GM19351 (cell line): ENCODE data around the gene ACSS1.

ENCODE experiments used
- ATAC-seq: cut with Tn5 transposase; IDR thresholded peaks from one replicate; pipeline ENCODE4 v1.9.1; 2021; ENCODE audit warnings: mild to moderate bottlenecking, moderate library complexity; ENCODE audit not compliant: unreplicated experiment

ACSS1 gene

GRCh38 chr20:25061103-25061799 is 3.3 kb upstream of the ACSS1 start:
- no peak for ATAC-seq

DNA sequence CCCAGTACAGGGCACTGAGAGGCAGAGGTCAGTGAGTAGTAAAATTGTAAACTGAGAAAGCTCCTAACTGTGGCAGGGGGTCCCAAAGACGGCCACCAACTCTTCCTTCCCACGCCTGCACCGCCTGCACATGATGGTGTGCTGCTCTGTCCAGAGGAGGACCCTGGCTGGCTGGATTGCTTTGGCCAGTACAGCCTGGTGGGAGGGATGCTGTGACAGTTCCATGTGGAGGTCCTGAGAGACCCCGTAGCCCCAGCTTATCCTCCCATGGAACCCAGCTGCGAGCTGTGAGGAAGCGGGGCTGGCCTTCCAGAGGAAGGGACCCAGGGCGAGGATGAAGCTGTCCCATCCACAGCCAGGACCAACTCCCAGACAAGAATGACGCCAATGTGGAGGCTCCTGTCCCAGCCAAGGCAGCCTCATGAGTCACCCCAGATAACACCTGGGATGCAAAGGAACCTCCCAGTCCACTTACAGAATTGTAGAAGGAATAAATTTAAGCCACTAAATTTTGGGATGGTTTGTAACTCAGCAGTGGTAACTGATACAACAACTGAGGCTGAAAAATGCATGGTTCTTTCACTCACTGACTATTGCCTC is 2.0 kb upstream of the ACSS1 start:
- no peak for ATAC-seq

- no peak for ATAC-seq
Observed at GRCh38 chr20:25058847-25059810, 1.2 kb upstream of the ACSS1 start.

DNA sequence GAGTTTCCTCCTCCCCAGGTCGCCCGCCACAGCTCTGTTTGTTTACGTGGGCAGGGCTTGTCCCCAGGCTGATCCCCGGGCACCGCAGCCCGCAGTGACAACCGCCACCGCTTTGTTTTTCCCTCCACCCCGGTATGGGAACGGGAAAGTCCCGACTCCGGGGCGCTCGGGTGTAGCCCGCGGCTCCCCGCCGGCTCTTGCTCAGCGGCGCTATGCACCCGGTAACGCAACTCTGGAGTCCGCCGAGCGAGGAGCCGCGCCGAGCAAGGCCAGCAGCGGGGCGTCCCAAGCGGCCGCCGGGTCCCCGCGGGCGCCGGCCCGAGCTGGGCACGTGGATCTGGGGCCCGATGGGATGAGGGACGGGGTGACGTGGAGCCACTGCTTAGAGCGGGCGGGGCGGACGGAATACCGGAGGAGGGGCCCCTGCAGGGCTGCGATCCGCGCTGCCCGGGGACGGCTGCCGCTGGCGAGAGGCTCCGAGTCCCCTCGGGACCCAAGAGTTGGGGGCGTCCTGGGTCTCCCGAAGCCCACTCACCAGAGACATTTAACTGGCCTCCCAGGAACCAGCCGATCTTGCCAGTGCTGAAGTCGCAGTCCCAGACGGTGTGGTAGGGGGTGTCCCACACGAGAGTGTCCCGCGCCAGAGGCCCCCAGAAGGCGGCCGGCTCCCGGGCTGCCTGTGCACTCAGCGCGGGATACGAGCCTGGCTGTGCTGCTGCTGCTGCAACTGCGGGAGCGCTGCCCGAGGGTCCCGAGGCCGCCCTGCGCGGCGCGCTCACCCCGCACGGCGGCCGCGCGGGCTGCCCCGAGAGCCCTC is 497 bp downstream of the ACSS1 start:
- ATAC-seq, result peak; percentile 30

- peak; percentile 28 for ATAC-seq
Observed at GRCh38 chr20:25056690-25057233, 1.2 kb downstream of the ACSS1 start.

GRCh38 chr20:25055711-25056495 is 2.0 kb downstream of the ACSS1 start:
- no peak for ATAC-seq

GRCh38 chr20:25054995-25055629 is 2.8 kb downstream of the ACSS1 start:
- no peak for ATAC-seq

- no peak for ATAC-seq
Observed at GRCh38 chr20:25054096-25054820, 3.7 kb downstream of the ACSS1 start.

DNA sequence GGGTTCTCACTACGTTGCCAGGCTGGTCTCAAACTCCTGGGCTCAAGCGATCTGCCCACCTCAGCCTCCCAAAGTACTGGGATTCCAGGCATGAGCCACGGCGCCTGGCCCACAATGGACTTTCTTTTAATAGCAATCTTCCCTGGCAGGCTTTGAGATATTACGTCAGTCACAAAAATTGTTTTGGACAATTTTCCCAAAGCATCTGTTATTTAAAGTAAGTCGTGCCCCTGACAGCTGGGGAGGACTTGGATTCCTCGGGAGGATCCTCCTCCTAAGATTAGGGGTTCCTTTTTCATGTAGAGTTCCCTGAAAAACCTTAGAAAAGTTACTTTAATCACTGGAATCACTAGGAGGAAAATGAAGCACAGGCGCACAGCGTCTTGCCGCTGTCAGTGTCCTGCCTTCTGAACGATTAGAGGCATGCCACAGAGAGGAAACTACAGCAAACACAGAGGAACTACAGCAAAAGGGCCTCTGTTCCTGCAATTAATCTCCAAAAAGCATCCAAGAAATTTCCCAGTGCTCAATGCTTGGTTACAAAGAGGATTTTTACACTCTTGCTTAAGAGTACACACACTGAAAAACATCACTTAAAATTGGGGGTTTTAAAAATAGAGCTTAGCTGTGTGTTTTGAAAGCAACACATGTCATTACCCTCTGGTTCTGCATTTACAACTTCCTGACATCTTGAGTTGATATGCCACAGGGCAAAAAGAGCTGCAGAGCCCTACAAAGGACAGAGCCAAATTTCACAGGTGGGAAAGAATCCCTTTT is 4.5 kb downstream of the ACSS1 start:
- ATAC-seq, result no peak

DNA sequence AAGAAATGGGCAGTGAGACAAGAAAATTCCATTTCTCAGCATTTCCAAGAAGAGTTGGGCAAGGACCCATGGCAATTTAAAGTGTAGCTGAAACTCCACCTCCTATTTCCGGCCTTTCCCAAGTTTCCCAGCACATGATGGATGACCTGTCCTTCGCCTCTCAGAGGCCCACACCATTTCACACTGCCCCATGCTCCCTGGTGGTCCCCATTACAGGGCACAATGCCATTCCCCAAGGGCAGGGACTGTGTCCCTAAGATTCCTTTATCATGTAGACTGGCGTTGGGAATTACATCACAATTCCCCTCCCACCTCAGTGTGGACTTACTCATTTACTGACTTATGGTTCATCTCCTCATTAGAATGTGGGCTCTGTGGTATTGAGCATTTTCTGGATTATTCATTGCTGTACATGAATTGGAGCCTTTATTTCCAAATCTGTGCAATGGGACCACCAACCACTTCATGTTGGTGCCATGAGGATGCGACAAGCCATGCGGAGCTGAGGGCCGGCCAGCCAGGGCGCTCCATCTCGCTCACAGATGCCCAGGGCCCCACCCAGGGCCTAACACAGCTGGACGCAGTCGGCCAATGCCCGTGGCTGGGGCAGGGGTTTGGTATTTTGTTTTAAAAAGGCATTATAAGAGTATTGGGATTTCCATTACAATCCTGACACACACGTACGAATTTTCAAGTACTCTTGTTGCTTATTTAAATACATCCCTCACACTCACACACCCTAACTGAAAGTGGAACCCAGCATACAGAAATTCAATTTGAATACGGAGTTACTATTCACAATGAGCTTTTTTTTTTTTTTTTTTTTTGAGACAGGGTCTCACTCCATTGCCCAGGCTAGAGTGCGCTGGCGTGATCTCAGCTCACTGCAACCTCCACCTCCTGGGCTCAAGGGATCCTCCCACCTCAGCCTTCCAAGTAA is 5.4 kb downstream of the ACSS1 start:
- no peak for ATAC-seq

- ATAC-seq, result no peak
Observed at GRCh38 chr20:25051386-25052155, 6.4 kb downstream of the ACSS1 start.

DNA sequence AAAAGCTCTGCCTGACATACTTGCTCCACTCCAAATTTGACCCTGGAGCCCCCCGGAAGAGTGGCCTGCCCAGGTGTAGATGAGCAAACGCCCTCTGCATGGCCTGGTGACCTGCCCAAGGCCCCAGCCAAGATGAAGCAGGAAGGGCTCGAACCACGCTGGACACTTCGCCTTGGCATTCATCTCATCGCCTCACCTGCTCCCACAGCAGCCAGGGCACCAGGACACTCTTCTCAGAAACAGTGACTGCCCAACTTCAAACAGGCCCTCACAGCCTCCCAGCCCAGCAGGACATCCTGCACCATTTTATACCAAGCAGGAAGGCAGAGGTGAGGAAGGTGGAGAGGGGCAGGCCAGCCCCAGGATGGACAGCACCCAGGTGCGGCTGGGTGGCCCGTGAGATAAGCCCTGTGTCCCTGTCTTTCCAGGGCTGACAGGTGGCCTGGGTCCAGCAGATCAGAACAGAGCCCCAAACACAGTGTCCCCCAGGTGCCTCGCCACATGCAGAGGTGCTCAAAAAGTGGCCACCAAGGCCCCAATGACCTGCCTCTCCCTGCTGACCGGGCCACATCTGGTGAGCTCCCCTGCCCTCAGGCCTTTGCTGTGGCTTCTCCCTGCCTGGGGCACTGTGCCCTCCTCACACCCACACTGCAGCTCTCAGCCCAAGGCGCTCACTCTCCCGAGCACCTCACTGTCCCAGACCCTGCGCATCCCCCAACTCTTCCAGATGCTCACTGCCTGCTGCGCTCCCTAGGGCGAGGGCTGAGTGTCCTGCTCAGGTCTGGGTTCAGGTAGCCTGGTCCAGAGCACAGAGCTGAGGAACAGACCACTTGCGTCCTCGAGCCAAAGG is 7.2 kb downstream of the ACSS1 start:
- no peak for ATAC-seq

DNA sequence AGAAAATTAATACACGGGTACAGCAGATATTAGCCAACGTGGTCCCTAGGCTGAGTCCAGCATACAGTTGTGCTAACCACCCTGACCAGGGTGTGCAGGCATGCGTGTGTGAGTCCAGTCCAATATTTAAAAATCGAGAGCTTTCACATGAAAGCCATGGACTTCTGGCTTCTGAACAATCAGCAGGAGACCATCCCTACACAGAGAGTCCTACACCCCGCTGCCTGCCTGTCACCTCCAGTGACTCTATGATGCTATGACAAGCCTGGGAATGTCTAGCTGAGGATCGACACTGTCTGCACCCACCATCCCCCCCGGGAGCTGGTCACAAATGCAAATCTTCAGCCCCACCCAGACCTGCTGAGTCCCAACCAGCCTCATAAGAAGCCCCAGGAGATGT is 7.9 kb downstream of the ACSS1 start:
- no peak for ATAC-seq

GRCh38 chr20:25049261-25050060 is 8.5 kb downstream of the ACSS1 start:
- ATAC-seq, result no peak
